Activated T-cell treated with anti-CD3 and anti-CD28 coated beads, Interleukin-2, amount 50 U/mL, for 24 hours (primary cell): Measurements from ENCODE around the gene C13orf46.
"Not testable (repeated sequence)": the region's sequence is repeated elsewhere in the genome, so short reads cannot be mapped to it uniquely, and the experiment has no call there.

Experiments
- DNase-seq: peaks from one replicate; pipeline ENCODE4 v3.0.0-alpha.2; 2020
- H3K27ac Mint-ChIP-seq: 2 replicates; pipeline ENCODE4 v1.8.0; 2020; ENCODE audit warnings: mild to moderate bottlenecking, mixed read lengths
- H3K27me3 Mint-ChIP-seq: 2 replicates; pipeline ENCODE4 v1.8.0; 2020; ENCODE audit warnings: mixed read lengths
- H3K36me3 Mint-ChIP-seq: 2 replicates; pipeline ENCODE4 v1.8.0; 2020; ENCODE audit warnings: low read depth, mixed read lengths
- H3K4me1 Mint-ChIP-seq: 2 replicates; pipeline ENCODE4 v1.8.0; 2020; ENCODE audit warnings: low read depth, mixed read lengths
- H3K4me3 Mint-ChIP-seq: 2 replicates; pipeline ENCODE4 v1.8.0; 2020; ENCODE audit warnings: mild to moderate bottlenecking, moderate library complexity, mixed read lengths
- H3K9me3 Mint-ChIP-seq: 2 replicates; pipeline ENCODE4 v1.8.0; 2020; ENCODE audit warnings: mixed read lengths

The C13orf46 gene

GRCh38 chr13:113973218-113974164 lies at the start of gene C13orf46:
Gene C13orf46 (minus strand): TSS chr13:113974076. CDS start chr13:113973997, 79 bp downstream.
- DNase-seq, result no peak
- Mint-ChIP-seq H3K4me3 (no peak within 1 kb of the TSS), H3K27me3 (no peaks in the 10 kb centered on the region), H3K9me3 (no peaks in the 10 kb centered on the region), H3K4me1 (peaks cover 2% of the 10 kb centered on the region), H3K36me3 (peaks cover 72% of the 10 kb centered on the region), H3K27ac (peak within 1 kb of the TSS; percentile 44)

- Mint-ChIP-seq H3K4me1 (no peaks in the 10 kb centered on the region), H3K27ac (peak overlapping the region; percentile 53), H3K27me3 (no peaks in the 10 kb centered on the region)
Observed at GRCh38 chr13:114022876-114023275, 49.0 kb upstream of the C13orf46 start.

GRCh38 chr13:114022309-114022669 lies 48.4 kb upstream of the C13orf46 start:
- Mint-ChIP-seq H3K36me3 (peaks cover 76% of the 10 kb centered on the region), H3K9me3 (no peaks in the 10 kb centered on the region), H3K4me3 (no peak overlapping the region), H3K27me3 (no peaks in the 10 kb centered on the region), H3K27ac (peak overlapping the region; percentile 53), H3K4me1 (no peaks in the 10 kb centered on the region)
- DNase-seq, result no peak

More at GRCh38 chr13:114022876-114023275, 49.0 kb upstream of the C13orf46 start:
- Mint-ChIP-seq H3K9me3 (no peaks in the 10 kb centered on the region), H3K36me3 (peaks cover 75% of the 10 kb centered on the region), H3K4me3 (no peak overlapping the region)
- no peak for DNase-seq

GRCh38 chr13:114021464-114022308 lies 47.8 kb upstream of the C13orf46 start:
- Mint-ChIP-seq H3K27me3 (no peaks in the 10 kb centered on the region), H3K4me3 (no peak overlapping the region), H3K36me3 (peaks cover 77% of the 10 kb centered on the region), H3K27ac (peak overlapping the region; percentile 53), H3K9me3 (no peaks in the 10 kb centered on the region), H3K4me1 (peaks cover 2% of the 10 kb centered on the region)
- DNase-seq, result no peak

GRCh38 chr13:114020750-114021463 lies 47.0 kb upstream of the C13orf46 start:
- peak overlapping the region; percentile 52 for H3K27ac Mint-ChIP-seq
- peaks cover 10% of the 10 kb centered on the region for H3K4me1 Mint-ChIP-seq
- H3K4me3 Mint-ChIP-seq, result no peak overlapping the region
- peaks cover 77% of the 10 kb centered on the region for H3K36me3 Mint-ChIP-seq
- no peak for DNase-seq
- H3K27me3 Mint-ChIP-seq, result no peaks in the 10 kb centered on the region
- no peaks in the 10 kb centered on the region for H3K9me3 Mint-ChIP-seq

GRCh38 chr13:114020134-114020533 lies 46.3 kb upstream of the C13orf46 start:
- peaks cover 13% of the 10 kb centered on the region for H3K4me1 Mint-ChIP-seq
- not testable (repeated sequence) for H3K9me3 Mint-ChIP-seq, DNase-seq, H3K4me3 Mint-ChIP-seq, H3K27me3 Mint-ChIP-seq
- H3K27ac Mint-ChIP-seq, result peak overlapping the region; percentile 52
- H3K36me3 Mint-ChIP-seq, result peaks cover 75% of the 10 kb centered on the region

GRCh38 chr13:114019367-114019766 lies 45.5 kb upstream of the C13orf46 start:
- peaks cover 13% of the 10 kb centered on the region for H3K4me1 Mint-ChIP-seq
- H3K4me3 Mint-ChIP-seq, result no peak overlapping the region
- no peaks in the 10 kb centered on the region for H3K9me3 Mint-ChIP-seq
- peaks cover 74% of the 10 kb centered on the region for H3K36me3 Mint-ChIP-seq
- peak overlapping the region; percentile 40 for H3K27ac Mint-ChIP-seq
- no peaks in the 10 kb centered on the region for H3K27me3 Mint-ChIP-seq
- peak; percentile 72 for DNase-seq

- no peaks in the 10 kb centered on the region for H3K27me3 Mint-ChIP-seq
- H3K4me1 Mint-ChIP-seq, result peaks cover 13% of the 10 kb centered on the region
- H3K36me3 Mint-ChIP-seq, result peaks cover 67% of the 10 kb centered on the region
- H3K9me3 Mint-ChIP-seq, result no peaks in the 10 kb centered on the region
- DNase-seq, result no peak
- peak overlapping the region; percentile 33 for H3K27ac Mint-ChIP-seq
- no peak overlapping the region for H3K4me3 Mint-ChIP-seq
Observed at GRCh38 chr13:114018461-114019055, 44.7 kb upstream of the C13orf46 start.

GRCh38 chr13:114017966-114018365 lies 44.1 kb upstream of the C13orf46 start:
- Mint-ChIP-seq H3K4me1 (peaks cover 13% of the 10 kb centered on the region), H3K36me3 (peaks cover 62% of the 10 kb centered on the region), H3K9me3 (no peaks in the 10 kb centered on the region), H3K4me3 (no peak overlapping the region), H3K27ac (peak overlapping the region; percentile 33), H3K27me3 (no peaks in the 10 kb centered on the region)
- DNase-seq, result no peak

GRCh38 chr13:114017028-114017630 lies 43.3 kb upstream of the C13orf46 start:
- Mint-ChIP-seq H3K27me3 (no peaks in the 10 kb centered on the region), H3K4me1 (peaks cover 13% of the 10 kb centered on the region), H3K36me3 (peaks cover 57% of the 10 kb centered on the region), H3K9me3 (no peaks in the 10 kb centered on the region), H3K4me3 (no peak overlapping the region), H3K27ac (peak overlapping the region; percentile 90)
- DNase-seq, result no peak

GRCh38 chr13:114016321-114017027 lies 42.6 kb upstream of the C13orf46 start:
- peak overlapping the region; percentile 90 for H3K27ac Mint-ChIP-seq
- DNase-seq, result no peak
- H3K4me3 Mint-ChIP-seq, result no peak overlapping the region
- H3K4me1 Mint-ChIP-seq, result peaks cover 13% of the 10 kb centered on the region
- H3K36me3 Mint-ChIP-seq, result peaks cover 52% of the 10 kb centered on the region
- no peaks in the 10 kb centered on the region for H3K9me3 Mint-ChIP-seq
- no peaks in the 10 kb centered on the region for H3K27me3 Mint-ChIP-seq

GRCh38 chr13:114015969-114016295 lies 42.1 kb upstream of the C13orf46 start:
- no peaks in the 10 kb centered on the region for H3K27me3 Mint-ChIP-seq
- peaks cover 52% of the 10 kb centered on the region for H3K36me3 Mint-ChIP-seq
- no peak overlapping the region for H3K4me3 Mint-ChIP-seq
- H3K4me1 Mint-ChIP-seq, result peaks cover 16% of the 10 kb centered on the region
- H3K9me3 Mint-ChIP-seq, result no peaks in the 10 kb centered on the region
- H3K27ac Mint-ChIP-seq, result peak overlapping the region; percentile 90
- DNase-seq, result no peak
